Measurements from ENCODE around the gene VSIG2.

The VSIG2 gene

DNA sequence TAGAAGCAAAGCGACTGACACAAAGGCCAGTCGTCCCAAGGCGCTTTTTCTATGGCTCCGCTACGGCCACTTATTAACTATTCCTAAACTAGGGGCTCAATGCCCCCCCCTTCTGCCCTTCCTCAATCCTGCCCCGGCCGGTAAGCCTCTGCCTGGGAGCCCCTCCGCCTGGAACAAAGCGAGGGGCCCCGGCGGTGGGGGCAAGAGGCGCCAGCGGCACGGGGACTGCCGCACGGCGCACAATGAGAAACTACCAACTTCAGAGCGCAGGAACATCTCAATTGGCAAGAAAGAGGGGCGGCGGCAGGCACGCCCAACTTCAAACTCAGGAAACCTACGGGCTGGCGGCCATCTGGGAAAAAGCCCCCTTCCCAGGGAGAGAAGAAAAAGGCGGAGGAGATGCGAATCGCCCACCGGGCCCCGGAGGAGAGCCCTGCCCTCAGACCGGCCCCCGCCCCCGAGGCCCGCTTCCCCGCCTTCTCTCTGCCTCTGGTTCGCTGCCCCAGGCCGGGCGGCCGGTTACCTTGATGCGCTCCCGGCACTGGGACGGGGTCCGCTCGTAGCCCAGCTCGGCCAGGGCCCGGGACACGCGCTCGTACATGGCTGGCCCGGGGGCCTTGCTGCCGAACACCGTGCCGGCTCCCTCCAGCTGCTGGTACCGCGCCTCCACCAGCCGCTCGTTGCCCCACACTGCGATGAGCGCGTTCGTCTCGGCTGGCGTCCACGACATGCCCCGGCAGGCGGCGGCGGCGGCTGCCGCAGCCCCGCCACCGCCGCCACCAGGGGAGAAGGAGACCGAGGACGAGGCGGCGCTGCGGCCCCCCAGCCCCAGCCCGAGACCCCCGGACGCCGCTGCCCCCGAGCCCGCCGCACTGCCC is 47.5 kb upstream of the VSIG2 start (continued):
- TF ChIP-seq ZNF664 (tag by site-specific recombination; IDR thresholded peaks at IDR 0.05) (no peak), ZNF768 (tag by site-specific recombination; IDR thresholded peaks at IDR 0.05) (no peak), HOXC10 (CRISPR knock-in tag; IDR thresholded peaks at IDR 0.05) (no peak), TRIM28 (IDR thresholded peaks at IDR 0.05; ENCODE audit: borderline replicate concordance, low read length) (no peak)
- TF ChIP-seq, protein P1, sequence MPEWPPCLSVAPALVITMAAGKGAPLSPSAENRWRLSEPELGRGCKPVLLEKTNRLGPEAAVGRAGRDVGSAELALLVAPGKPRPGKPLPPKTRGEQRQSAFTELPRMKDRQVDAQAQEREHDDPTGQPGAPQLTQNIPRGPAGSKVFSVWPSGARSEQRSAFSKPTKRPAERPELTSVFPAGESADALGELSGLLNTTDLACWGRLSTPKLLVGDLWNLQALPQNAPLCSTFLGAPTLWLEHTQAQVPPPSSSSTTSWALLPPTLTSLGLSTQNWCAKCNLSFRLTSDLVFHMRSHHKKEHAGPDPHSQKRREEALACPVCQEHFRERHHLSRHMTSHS (tag by site-specific recombination; IDR thresholded peaks at IDR 0.05): no peak

DNA sequence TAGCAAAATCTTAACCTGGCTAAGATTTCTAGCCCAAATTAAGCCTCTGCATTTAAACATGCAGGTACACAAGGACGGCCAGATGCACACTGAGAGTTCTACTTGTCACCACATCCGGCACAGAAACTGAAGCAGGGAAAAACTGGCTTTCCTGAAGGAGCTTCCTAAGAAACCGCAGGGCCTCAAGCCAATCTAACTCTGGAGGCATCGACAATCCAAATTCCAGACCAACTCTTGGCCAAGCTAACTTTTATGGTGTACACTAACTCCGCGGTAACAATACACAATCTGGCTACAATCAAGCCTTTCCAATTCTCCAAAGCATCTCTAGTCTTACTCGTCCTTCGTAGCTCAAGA is 46.9 kb upstream of the VSIG2 start:
- Histone ChIP-seq H3K36me3 (ENCODE audit: control insufficient read depth in 2 of 2, insufficient read depth in 1 of 2, low read length in 2 of 2) (no peaks in the 10 kb centered on the region), H3K4me3 (ENCODE audit: low read depth, low read length) (peak overlapping the region; percentile 88), H3K9me3 (ENCODE audit: control insufficient read depth, insufficient read depth, low read depth, low read length) (no peaks in the 10 kb centered on the region), H3K27ac (ENCODE audit: extremely low read depth, low read depth, low read length) (peak overlapping the region; percentile 92), H3K4me1 (ENCODE audit: control insufficient read depth, insufficient read depth, low read length) (no peaks in the 10 kb centered on the region)
- POLR2A ChIA-PET: interaction anchor here (0.8 to 1.2 kb wide), 4 partner anchors 15 to 120 kb away, joined by 3 to 5 read pairs (median 4); no protein-coding TSS in a partner anchor
- TF ChIP-seq ZNF600 (tag by site-specific recombination; IDR thresholded peaks at IDR 0.05): peak; percentile 84
- peak; percentile 87 for TF ChIP-seq ZBTB17 (tag by site-specific recombination; IDR thresholded peaks at IDR 0.05)
- TF ChIP-seq ZNF501 (tag by site-specific recombination; IDR thresholded peaks at IDR 0.05): no peak
- TF ChIP-seq, protein P2, sequence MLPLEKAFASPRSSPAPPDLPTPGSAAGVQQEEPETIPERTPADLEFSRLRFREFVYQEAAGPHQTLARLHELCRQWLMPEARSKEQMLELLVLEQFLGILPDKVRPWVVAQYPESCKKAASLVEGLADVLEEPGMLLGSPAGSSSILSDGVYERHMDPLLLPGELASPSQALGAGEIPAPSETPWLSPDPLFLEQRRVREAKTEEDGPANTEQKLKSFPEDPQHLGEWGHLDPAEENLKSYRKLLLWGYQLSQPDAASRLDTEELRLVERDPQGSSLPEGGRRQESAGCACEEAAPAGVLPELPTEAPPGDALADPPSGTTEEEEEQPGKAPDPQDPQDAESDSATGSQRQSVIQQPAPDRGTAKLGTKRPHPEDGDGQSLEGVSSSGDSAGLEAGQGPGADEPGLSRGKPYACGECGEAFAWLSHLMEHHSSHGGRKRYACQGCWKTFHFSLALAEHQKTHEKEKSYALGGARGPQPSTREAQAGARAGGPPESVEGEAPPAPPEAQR (tag by site-specific recombination; IDR thresholded peaks at IDR 0.05): no peak
- TF ChIP-seq, protein P3, sequence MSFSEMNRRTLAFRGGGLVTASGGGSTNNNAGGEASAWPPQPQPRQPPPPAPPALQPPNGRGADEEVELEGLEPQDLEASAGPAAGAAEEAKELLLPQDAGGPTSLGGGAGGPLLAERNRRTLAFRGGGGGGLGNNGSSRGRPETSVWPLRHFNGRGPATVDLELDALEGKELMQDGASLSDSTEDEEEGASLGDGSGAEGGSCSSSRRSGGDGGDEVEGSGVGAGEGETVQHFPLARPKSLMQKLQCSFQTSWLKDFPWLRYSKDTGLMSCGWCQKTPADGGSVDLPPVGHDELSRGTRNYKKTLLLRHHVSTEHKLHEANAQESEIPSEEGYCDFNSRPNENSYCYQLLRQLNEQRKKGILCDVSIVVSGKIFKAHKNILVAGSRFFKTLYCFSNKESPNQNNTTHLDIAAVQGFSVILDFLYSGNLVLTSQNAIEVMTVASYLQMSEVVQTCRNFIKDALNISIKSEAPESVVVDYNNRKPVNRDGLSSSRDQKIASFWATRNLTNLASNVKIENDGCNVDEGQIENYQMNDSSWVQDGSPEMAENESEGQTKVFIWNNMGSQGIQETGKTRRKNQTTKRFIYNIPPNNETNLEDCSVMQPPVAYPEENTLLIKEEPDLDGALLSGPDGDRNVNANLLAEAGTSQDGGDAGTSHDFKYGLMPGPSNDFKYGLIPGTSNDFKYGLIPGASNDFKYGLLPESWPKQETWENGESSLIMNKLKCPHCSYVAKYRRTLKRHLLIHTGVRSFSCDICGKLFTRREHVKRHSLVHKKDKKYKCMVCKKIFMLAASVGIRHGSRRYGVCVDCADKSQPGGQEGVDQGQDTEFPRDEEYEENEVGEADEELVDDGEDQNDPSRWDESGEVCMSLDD (tag by site-specific recombination; IDR thresholded peaks at IDR 0.05): no peak
- CTCF ChIA-PET: interaction anchor here (1.1 to 2.7 kb wide), 14 partner anchors 9 to 156 kb away, joined by 3 to 13 read pairs (median 5); partner anchors contain the start of genes ESAM, NRGN and ROBO3

DNA sequence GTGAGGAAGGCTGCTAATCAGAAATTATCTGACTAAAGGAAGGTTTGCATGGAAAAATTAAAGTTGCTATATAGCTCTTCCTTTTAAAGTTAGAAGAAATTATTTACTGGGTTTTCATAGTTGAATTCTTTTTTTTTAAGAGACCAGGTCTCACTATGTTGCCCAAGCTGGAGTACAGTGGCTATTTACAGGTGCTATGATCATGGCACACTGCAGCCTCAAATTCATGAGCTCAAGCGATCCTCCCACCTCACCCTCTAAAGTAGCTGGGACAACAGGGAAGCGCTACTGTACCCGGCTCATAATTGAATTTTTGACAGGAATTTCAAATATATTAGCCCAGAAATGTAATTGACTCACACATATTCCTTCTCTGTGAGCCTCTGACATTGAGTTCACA is 44.3 kb upstream of the VSIG2 start:
- H3K4me1 ChIP-seq (ENCODE audit: control insufficient read depth, insufficient read depth, low read length): peaks cover 8% of the 10 kb centered on the region
- no peaks in the 10 kb centered on the region for H3K36me3 ChIP-seq (ENCODE audit: control insufficient read depth in 2 of 2, insufficient read depth in 1 of 2, low read length in 2 of 2)
- no peak overlapping the region for H3K27ac ChIP-seq (ENCODE audit: extremely low read depth, low read depth, low read length)
- ChIA-PET POLR2A (no interaction called here), CTCF (interaction anchor here (0.6 to 4.9 kb wide), 4 partner anchors 11 to 126 kb away, joined by 3 to 52 read pairs (median 4); no protein-coding TSS in a partner anchor)
- no peak overlapping the region for H3K4me3 ChIP-seq (ENCODE audit: low read depth, low read length)
- no peaks in the 10 kb centered on the region for H3K9me3 ChIP-seq (ENCODE audit: control insufficient read depth, insufficient read depth, low read depth, low read length)
- TF ChIP-seq, protein P4, sequence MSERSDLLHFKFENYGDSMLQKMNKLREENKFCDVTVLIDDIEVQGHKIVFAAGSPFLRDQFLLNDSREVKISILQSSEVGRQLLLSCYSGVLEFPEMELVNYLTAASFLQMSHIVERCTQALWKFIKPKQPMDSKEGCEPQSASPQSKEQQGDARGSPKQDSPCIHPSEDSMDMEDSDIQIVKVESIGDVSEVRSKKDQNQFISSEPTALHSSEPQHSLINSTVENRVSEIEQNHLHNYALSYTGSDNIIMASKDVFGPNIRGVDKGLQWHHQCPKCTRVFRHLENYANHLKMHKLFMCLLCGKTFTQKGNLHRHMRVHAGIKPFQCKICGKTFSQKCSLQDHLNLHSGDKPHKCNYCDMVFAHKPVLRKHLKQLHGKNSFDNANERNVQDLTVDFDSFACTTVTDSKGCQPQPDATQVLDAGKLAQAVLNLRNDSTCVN (tag by site-specific recombination; optimal IDR thresholded peaks at IDR 0.05): no peak
- peak; percentile 95 for TF ChIP-seq ZNF660 (tag by site-specific recombination; IDR thresholded peaks at IDR 0.05)
